Measurements from ENCODE around the gene SELENOM.
A peak's percentile ranks its signal among the peaks of the same experiment; 100 is the strongest.

The SELENOM gene

GRCh38 chr22:31096657-31097279 is 10.6 kb downstream of the SELENOM start:
- H3K4me3 ChIP-seq, result no peak overlapping the region
- no peak overlapping the region for H3K27ac ChIP-seq

- H3K27ac ChIP-seq, result no peak overlapping the region
- no peak overlapping the region for H3K4me3 ChIP-seq
Measured at GRCh38 chr22:31095637-31096249, 11.6 kb downstream of the SELENOM start.

GRCh38 chr22:31094741-31095140 is 12.6 kb downstream of the SELENOM start:
- no peak overlapping the region for H3K4me3 ChIP-seq
- H3K27ac ChIP-seq, result no peak overlapping the region

- Histone ChIP-seq H3K4me3 (no peak overlapping the region), H3K27ac (peak overlapping the region in 1 of 21 experiments; percentile 55)
Measured at GRCh38 chr22:31094021-31094551, 13.3 kb downstream of the SELENOM start.

GRCh38 chr22:31093086-31093850 is 14.1 kb downstream of the SELENOM start:
- no peak overlapping the region for H3K27ac ChIP-seq
- H3K4me3 ChIP-seq, result no peak overlapping the region

- Histone ChIP-seq H3K27ac (no peak overlapping the region), H3K4me3 (no peak overlapping the region)
Measured at GRCh38 chr22:31092161-31092560, 15.2 kb downstream of the SELENOM start.

GRCh38 chr22:31091106-31091975 is 16.0 kb downstream of the SELENOM start:
- H3K27ac ChIP-seq, result peak overlapping the region in 1 of 21 experiments; percentile 15
- H3K4me3 ChIP-seq, result no peak overlapping the region

- Histone ChIP-seq H3K27ac (peak overlapping the region in 4 of 21 experiments; percentile 5 to 29 (median 17)), H3K4me3 (no peak overlapping the region)
Measured at GRCh38 chr22:31090217-31091085, 16.9 kb downstream of the SELENOM start.

GRCh38 chr22:31089160-31090100 is 17.9 kb downstream of the SELENOM start:
- H3K27ac ChIP-seq, result peak overlapping the region in 7 of 21 experiments; percentile 5 to 46 (median 28)
- no peak overlapping the region for H3K4me3 ChIP-seq

GRCh38 chr22:31088233-31088986 is 19.0 kb downstream of the SELENOM start:
- Histone ChIP-seq H3K27ac (peak overlapping the region in 5 of 21 experiments; percentile 10 to 46 (median 18)), H3K4me3 (no peak overlapping the region)

- Histone ChIP-seq H3K4me3 (no peak overlapping the region), H3K27ac (peak overlapping the region in 4 of 21 experiments; percentile 3 to 97 (median 22))
Measured at GRCh38 chr22:31087744-31088215, 19.6 kb downstream of the SELENOM start.

GRCh38 chr22:31086703-31087330 is 20.6 kb downstream of the SELENOM start:
- H3K27ac ChIP-seq, result peak overlapping the region in 10 of 21 experiments; percentile 8 to 97 (median 88)
- no peak overlapping the region for H3K4me3 ChIP-seq

- Histone ChIP-seq H3K27ac (peak overlapping the region in 19 of 21 experiments; percentile 80 to 99 (median 94)), H3K4me3 (peak overlapping the region in 2 of 7 experiments; percentile 63 to 85)
Measured at GRCh38 chr22:31085928-31086327, 21.4 kb downstream of the SELENOM start.

GRCh38 chr22:31085493-31085824 is 21.9 kb downstream of the SELENOM start:
- H3K27ac ChIP-seq, result peak overlapping the region in 20 of 21 experiments; percentile 80 to 99 (median 94)
- peak overlapping the region; percentile 49 to 85 (median 68) for H3K4me3 ChIP-seq

- Histone ChIP-seq H3K27ac (peak overlapping the region; percentile 56 to 99 (median 94)), H3K4me3 (peak overlapping the region; percentile 49 to 85 (median 68))
Measured at GRCh38 chr22:31084811-31085492, 22.4 kb downstream of the SELENOM start.
